Coronary artery (tissue), 2 donors: ENCODE data around the gene HTR3D.
"Not testable (repeated sequence)": the region's sequence is repeated elsewhere in the genome, so short reads cannot be mapped to it uniquely, and the experiment has no call there.

ENCODE experiments used
- DNase-seq: peaks from one replicate; pipeline ENCODE4 v3.0.0-alpha.2; 2017; ENCODE audit warnings: low spot score
- H3K27ac ChIP-seq, 2 donors: fragments of 200-600 bp; sonication (generic); one replicate each; pipeline ENCODE4 v1.5.1; 2016 to 2019
- H3K4me3 ChIP-seq: fragments of 200-600 bp; sonication (generic); 2 replicates; pipeline ENCODE4 v1.5.1; 2016; ENCODE audit warnings: mild to moderate bottlenecking, moderate library complexity
- CTCF ChIP-seq: fragments of 200-600 bp; sonication (generic); IDR thresholded peaks from one replicate; pipeline ENCODE4 v1.5.1; 2019; ENCODE audit warnings: antibody characterized with exemption

The HTR3D gene

GRCh38 chr3:184017672-184018423 is 13.7 kb upstream of the HTR3D start, which contains the start of gene ABCC5:
TSS of gene ABCC5 (minus strand) at chr3:184017884. CDS start at chr3:184014392, 3,492 bp downstream.
- peak; percentile 92 for DNase-seq
- H3K4me3 ChIP-seq, result peak within 1 kb of the TSS; percentile 97
- TF ChIP-seq CTCF, result peak; percentile 14
- H3K27ac ChIP-seq, result peak within 1 kb of the TSS; percentile 66 to 84

- Histone ChIP-seq H3K27ac (peak overlapping the region; percentile 66 to 84), H3K4me3 (peak overlapping the region; percentile 97)
- no peak for DNase-seq
- TF ChIP-seq CTCF, result no peak
These were observed 13.0 kb upstream of the HTR3D start for GRCh38 chr3:184018424-184018973.

- DNase-seq, result no peak
- Histone ChIP-seq H3K27ac (no peak overlapping the region), H3K4me3 (no peak overlapping the region)
- no peak for TF ChIP-seq CTCF
These were observed 9.2 kb upstream of the HTR3D start for GRCh38 chr3:184022323-184022722.

GRCh38 chr3:184025256-184025655 is 6.3 kb upstream of the HTR3D start:
- not testable (repeated sequence) for H3K27ac ChIP-seq, DNase-seq, H3K4me3 ChIP-seq

GRCh38 chr3:184028275-184028890 is 3.2 kb upstream of the HTR3D start:
- H3K4me3 ChIP-seq, result not testable (repeated sequence)

GRCh38 chr3:184029443-184029842 is 2.1 kb upstream of the HTR3D start:
- Histone ChIP-seq H3K27ac (no peak overlapping the region), H3K4me3 (no peak overlapping the region)
- no peak for TF ChIP-seq CTCF
- no peak for DNase-seq

More at GRCh38 chr3:184028275-184028890, 3.2 kb upstream of the HTR3D start:
- DNase-seq, H3K27ac ChIP-seq: not testable (repeated sequence)

GRCh38 chr3:184030536-184030935 is 1.0 kb upstream of the HTR3D start:
- DNase-seq, result no peak
- Histone ChIP-seq H3K4me3 (no peak overlapping the region), H3K27ac (no peak overlapping the region)
- TF ChIP-seq CTCF, result no peak

- TF ChIP-seq CTCF, result no peak
- no peak for DNase-seq
- H3K4me3 ChIP-seq, result no peak overlapping the region
- no peak overlapping the region for H3K27ac ChIP-seq
These were observed 6.3 kb downstream of the HTR3D start for GRCh38 chr3:184037816-184038215.

GRCh38 chr3:184038307-184038706 is 6.8 kb downstream of the HTR3D start:
- not testable (repeated sequence) for H3K27ac ChIP-seq, DNase-seq, H3K4me3 ChIP-seq
